Kidney (tissue), 14 donors: ENCODE results near the gene CDH12. TPM values are rescaled to one million over a fixed set of nuclear protein-coding genes. Genes with fewer than 3 reads are reported as not detected.

Source experiments
- DNase-seq, 5 donors: peaks; one replicate each; pipeline ENCODE4 v3.0.0-alpha.2; 2013 to 2020
- FAIRE-seq: peaks from 2 replicates; lab custom pipeline; 2012; peaks lifted over from hg19 to GRCh38; lab: Jason Lieb, UNC
- H3K27ac ChIP-seq, 2 donors: one replicate each; pipeline ENCODE4 v1.7.0; 2013; ENCODE audit warnings: low read depth in 2 of 2, low read length in 2 of 2, inconsistent platforms in 1 of 2
- H3K27me3 ChIP-seq: one replicate; pipeline ENCODE4 v1.7.1; 2013; ENCODE audit warnings: low read length, inconsistent platforms; ENCODE audit not compliant: control insufficient read depth, insufficient read depth
- H3K36me3 ChIP-seq, 3 donors: one replicate each; pipeline versions ENCODE4 v1.7.0 to v1.7.1; 2013; ENCODE audit warnings: low read length in 3 of 3, control low read depth in 1 of 3, inconsistent platforms in 1 of 3; ENCODE audit not compliant: insufficient read depth in 3 of 3, control insufficient read depth in 2 of 3
- H3K4me1 ChIP-seq, 3 donors: one replicate each; pipeline versions ENCODE4 v1.7.0 to v1.7.1; 2013; ENCODE audit warnings: low read length in 3 of 3, inconsistent platforms in 1 of 3, low read depth in 1 of 3; ENCODE audit not compliant: control insufficient read depth in 2 of 3, insufficient read depth in 2 of 3
- H3K4me3 ChIP-seq, 3 donors: one replicate each; pipeline versions ENCODE4 v1.7.0 to v1.8.1; 2013; ENCODE audit warnings: low read length in 3 of 3, control low read depth in 1 of 3, inconsistent platforms in 1 of 3
- H3K9ac ChIP-seq, 3 donors: one replicate each; pipeline versions ENCODE4 v1.7.0 to v1.7.1; 2013; ENCODE audit warnings: low read length in 3 of 3, control low read depth in 1 of 3, inconsistent platforms in 1 of 3
- H3K9me3 ChIP-seq, 3 donors: one replicate each; pipeline versions ENCODE4 v1.7.0 to v1.7.1; 2013; ENCODE audit warnings: low read length in 3 of 3, control low read depth in 1 of 3, inconsistent platforms in 1 of 3; ENCODE audit not compliant: control insufficient read depth in 2 of 3, insufficient read depth in 1 of 3
- CTCF ChIP-seq: IDR thresholded peaks from 3 replicates; pipeline ENCODE4 v1.5.1; 2012; ENCODE audit warnings: mild to moderate bottlenecking, moderate library complexity, borderline replicate concordance; ENCODE audit not compliant: insufficient read depth; ENCODE audit errors: extremely low read depth
- intact Hi-C: fragments of 100-400 bp; cut with DNase I; formaldehyde crosslinking; loops from one replicate; pipeline ENCODE4 v1.11.1; 2022
- polyA plus RNA-seq: library from polyadenylated mRNA; stranded (reverse); fragments of 350-450 nt; fragmentation: Illumina TruSeq; extraction: RNeasy Lipid Tissue Mini Kit (QIAGEN cat#74804); gene quantifications from one replicate; pipeline ENCODE4 v1.2.3, GENCODE V29; 2014; ENCODE audit warnings: low read depth, low replicate concordance; ENCODE audit not compliant: insufficient read depth
- total RNA-seq: library from RNA; stranded (reverse); fragmentation: NEBNext Ultra II Directional; extraction: Animal tissue kit (Norgen Biotek cat#: 25700); gene quantifications from one replicate; pipeline ENCODE4 v1.2.1, GENCODE V29; 2021
- donor health status: control.
- donor health status: control.
- donor health status: control.
- donor health status: control.
- donor health status: control.
- donor health status: DM: yes; HTN: yes; CAD: no.
- donor health status: Normal renal cell carcinoma (clear cell type).

The CDH12 gene
- total and polyA plus RNA-seq, 2 donors from 2014 or later = 0.17 TPM; not detected in 1

- intact Hi-C loops = no loop called here
These were observed 142.5 kb downstream of the CDH12 start for GRCh38 chr5:22710660-22711059.

DNA sequence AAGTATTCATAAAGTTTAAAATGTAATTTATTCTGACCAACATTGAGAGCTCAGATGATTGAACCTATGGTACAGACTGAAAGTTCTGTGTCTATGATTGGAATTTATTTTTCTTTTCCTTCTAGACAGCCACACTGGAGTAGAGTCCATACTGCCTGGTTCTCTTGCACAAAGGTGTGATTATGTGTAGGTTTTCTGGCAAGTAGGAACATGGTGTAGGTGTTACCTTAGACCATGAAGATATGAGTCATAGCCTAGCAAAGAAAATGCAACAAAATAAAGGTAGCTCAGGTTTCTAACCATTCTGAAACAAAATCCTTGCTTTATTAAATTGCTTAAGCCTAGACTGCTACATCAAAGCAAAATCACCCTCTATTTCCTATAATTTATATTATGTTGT is 143.4 kb downstream of the CDH12 start:
- H3K9me3 ChIP-seq = no peaks in the 10 kb centered on the region
- H3K4me3 ChIP-seq = no peak overlapping the region
- no peak overlapping the region for H3K9ac ChIP-seq
- no peaks in the 10 kb centered on the region for H3K36me3 ChIP-seq
- FAIRE-seq = no peak
- no peak for DNase-seq
- intact Hi-C loops = no loop called here
- no peak for TF ChIP-seq CTCF
- no peaks in the 10 kb centered on the region for H3K27me3 ChIP-seq
- no peak overlapping the region for H3K27ac ChIP-seq
- no peaks in the 10 kb centered on the region for H3K4me1 ChIP-seq

More at GRCh38 chr5:22710660-22711059, 142.5 kb downstream of the CDH12 start:
- H3K27me3 ChIP-seq = no peaks in the 10 kb centered on the region
- H3K9me3 ChIP-seq = no peaks in the 10 kb centered on the region
- FAIRE-seq (no peak), DNase-seq (no peak)
- H3K27ac ChIP-seq = no peak overlapping the region
- H3K4me3 ChIP-seq = no peak overlapping the region
- no peaks in the 10 kb centered on the region for H3K4me1 ChIP-seq
- TF ChIP-seq CTCF = no peak
- no peaks in the 10 kb centered on the region for H3K36me3 ChIP-seq
- H3K9ac ChIP-seq = no peak overlapping the region

DNA sequence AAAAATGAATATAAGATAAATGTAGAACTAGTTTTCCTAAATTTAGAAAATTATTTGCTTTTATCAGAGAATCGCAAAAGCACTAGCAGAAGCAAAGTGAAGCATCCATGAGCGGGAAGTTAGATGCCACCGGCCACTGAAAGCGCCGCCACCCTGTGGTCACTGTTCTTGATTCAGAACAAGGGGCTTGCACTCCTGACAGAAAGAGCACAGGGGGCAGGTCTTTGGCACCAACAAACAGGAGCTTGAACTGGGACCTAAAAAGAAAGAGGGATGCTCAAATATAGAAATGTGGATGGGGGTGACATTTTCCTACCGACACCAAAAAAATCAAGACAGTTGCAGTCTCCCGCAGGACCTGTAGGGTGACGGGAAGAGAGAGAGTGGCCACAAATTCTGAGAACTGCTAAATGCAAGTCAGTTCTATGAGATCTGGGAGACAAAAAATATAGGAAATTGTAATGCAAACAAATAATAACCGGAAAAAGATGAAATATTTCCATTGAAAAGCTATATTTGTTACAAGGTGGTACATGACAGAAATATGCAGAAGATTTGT is 144.3 kb downstream of the CDH12 start:
- Histone ChIP-seq H3K9ac (no peak overlapping the region), H3K4me3 (no peak overlapping the region), H3K27me3 (no peaks in the 10 kb centered on the region), H3K4me1 (no peaks in the 10 kb centered on the region), H3K9me3 (no peaks in the 10 kb centered on the region), H3K36me3 (no peaks in the 10 kb centered on the region), H3K27ac (no peak overlapping the region)
- intact Hi-C loops = no loop called here
- DNase-seq (peak in 1 of 5 donors; percentile 23), FAIRE-seq (no peak)
- TF ChIP-seq CTCF = no peak

DNA sequence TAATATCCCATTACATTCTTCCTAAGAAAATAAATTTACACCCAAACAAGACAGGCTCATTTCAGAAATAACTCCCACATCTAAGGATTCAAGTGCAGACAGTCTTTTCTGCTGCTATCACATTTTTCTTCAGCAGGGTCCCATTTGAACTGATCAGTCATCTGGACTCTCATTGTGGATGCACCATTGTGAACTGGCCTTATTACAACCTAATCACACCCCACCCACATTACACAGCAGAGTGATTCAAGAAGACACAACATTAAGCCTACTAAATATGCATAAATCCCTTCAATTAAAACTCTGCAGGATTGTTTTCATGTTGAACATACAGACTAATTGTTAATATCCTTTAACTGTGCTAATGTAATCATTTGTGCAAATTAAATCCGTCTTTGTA is 146.2 kb downstream of the CDH12 start:
- H3K4me1 ChIP-seq = no peaks in the 10 kb centered on the region
- intact Hi-C loops = no loop called here
- DNase-seq (no peak), FAIRE-seq (no peak)
- H3K36me3 ChIP-seq = no peaks in the 10 kb centered on the region
- no peak for TF ChIP-seq CTCF
- H3K9me3 ChIP-seq = no peaks in the 10 kb centered on the region
- H3K27me3 ChIP-seq = no peaks in the 10 kb centered on the region
- no peak overlapping the region for H3K27ac ChIP-seq
- H3K4me3 ChIP-seq = no peak overlapping the region
- no peak overlapping the region for H3K9ac ChIP-seq
